DOHH2 (cell line): ENCODE data around the gene PRR36.

Experiments used
- H3F3A ChIP-seq: fragments of 200-600 bp; sonication (generic), shearing (Covaris generic); 2 replicates; pipeline ENCODE4 v1.6.0; 2016; ENCODE audit warnings: antibody characterized with exemption, mild to moderate bottlenecking; ENCODE audit not compliant: control insufficient read depth, insufficient read depth
- H3K27ac ChIP-seq: fragments of 200-600 bp; sonication (generic); 2 replicates; pipeline ENCODE4 v1.5.1; 2014; ENCODE audit warnings: low read depth, mild to moderate bottlenecking, low read length, moderate library complexity
- H3K27me3 ChIP-seq: fragments of 200-600 bp; sonication (generic); 2 replicates; pipeline ENCODE4 v1.6.1; 2014; ENCODE audit warnings: mild to moderate bottlenecking, low read length, mixed read lengths; ENCODE audit not compliant: control insufficient read depth
- H3K36me3 ChIP-seq: fragments of 200-600 bp; sonication (generic); 2 replicates; pipeline ENCODE4 v1.6.1; 2014; ENCODE audit warnings: mild to moderate bottlenecking, low read length, moderate library complexity, mixed read lengths; ENCODE audit not compliant: control insufficient read depth
- H3K4me1 ChIP-seq: fragments of 200-600 bp; sonication (generic); 2 replicates; pipeline ENCODE4 v1.6.1; 2014; ENCODE audit warnings: mild to moderate bottlenecking, low read length, mixed read lengths; ENCODE audit not compliant: control insufficient read depth
- H3K4me2 ChIP-seq: fragments of 200-600 bp; sonication (generic); 2 replicates; pipeline ENCODE4 v1.6.0; 2014; ENCODE audit warnings: mild to moderate bottlenecking, low read length, moderate library complexity
- H3K4me3 ChIP-seq: fragments of 200-600 bp; sonication (generic); 2 replicates; pipeline ENCODE4 v1.5.1; 2014; ENCODE audit warnings: mild to moderate bottlenecking, low read length, mixed read lengths
- H3K79me2 ChIP-seq: fragments of 200-600 bp; sonication (generic); 2 replicates; pipeline ENCODE4 v1.6.1; 2014; ENCODE audit warnings: mild to moderate bottlenecking, low read length, mixed read lengths; ENCODE audit not compliant: control insufficient read depth
- H3K9me2 ChIP-seq: fragments of 200-600 bp; sonication (generic); replicated peaks from 2 replicates; pipeline ENCODE4 v1.6.1; 2014; ENCODE audit warnings: mild to moderate bottlenecking, low read length, mixed read lengths; ENCODE audit not compliant: control insufficient read depth
- H3K9me3 ChIP-seq: fragments of 200-600 bp; sonication (generic); 2 replicates; pipeline ENCODE4 v1.6.1; 2014; ENCODE audit warnings: antibody characterized with exemption, low read length, mixed read lengths; ENCODE audit not compliant: control insufficient read depth, insufficient read depth
- H4K20me1 ChIP-seq: fragments of 200-600 bp; sonication (generic); 2 replicates; pipeline ENCODE4 v1.6.0; 2014; ENCODE audit warnings: low read depth, mild to moderate bottlenecking, antibody characterized with exemption, low read length, moderate library complexity; ENCODE audit not compliant: control insufficient read depth, insufficient read depth
- CTCF ChIP-seq: fragments of 200-600 bp; sonication (generic); IDR thresholded peaks from one replicate; pipeline ENCODE4 v1.5.1; 2014; ENCODE audit warnings: antibody characterized with exemption, mild to moderate bottlenecking, low read depth, low read length; ENCODE audit not compliant: poor library complexity, severe bottlenecking
- EZH2phosphoT487 ChIP-seq: fragments of 200-600 bp; sonication (generic); IDR thresholded peaks from 2 replicates; pipeline ENCODE4 v1.6.1; 2017; ENCODE audit warnings: borderline replicate concordance, mild to moderate bottlenecking, antibody characterized with exemption, low read length, moderate library complexity, mixed read lengths

PRR36 gene

GRCh38 chr19:7844951-7845350 is 29.2 kb downstream of the PRR36 start:
- no peak for TF ChIP-seq CTCF
- no peak for TF ChIP-seq EZH2phosphoT487
- H3K4me1 ChIP-seq, result no peaks in the 10 kb centered on the region
- no peaks in the 10 kb centered on the region for H3K27me3 ChIP-seq
- no peak overlapping the region for H3K4me3 ChIP-seq
- H3K9me2 ChIP-seq, result no peaks in the 10 kb centered on the region
- no peak overlapping the region for H3K4me2 ChIP-seq
- H3F3A ChIP-seq, result no peaks in the 10 kb centered on the region
- no peaks in the 10 kb centered on the region for H3K36me3 ChIP-seq
- no peak overlapping the region for H3K27ac ChIP-seq
- no peaks in the 10 kb centered on the region for H4K20me1 ChIP-seq
- H3K9me3 ChIP-seq, result peaks cover 18% of the 10 kb centered on the region
- H3K79me2 ChIP-seq, result no peaks in the 10 kb centered on the region

GRCh38 chr19:7844405-7844804 is 29.8 kb downstream of the PRR36 start:
- H3K4me1 ChIP-seq, result no peaks in the 10 kb centered on the region
- H3K27ac ChIP-seq, result no peak overlapping the region
- H3K36me3 ChIP-seq, result no peaks in the 10 kb centered on the region
- H3K79me2 ChIP-seq, result no peaks in the 10 kb centered on the region
- H3F3A ChIP-seq, result no peaks in the 10 kb centered on the region
- no peak overlapping the region for H3K4me2 ChIP-seq
- TF ChIP-seq CTCF (no peak), EZH2phosphoT487 (no peak)
- H3K9me3 ChIP-seq, result peaks cover 18% of the 10 kb centered on the region
- no peaks in the 10 kb centered on the region for H3K27me3 ChIP-seq
- no peaks in the 10 kb centered on the region for H4K20me1 ChIP-seq
- no peaks in the 10 kb centered on the region for H3K9me2 ChIP-seq
- H3K4me3 ChIP-seq, result no peak overlapping the region

- H3K4me1 ChIP-seq, result no peaks in the 10 kb centered on the region
- no peaks in the 10 kb centered on the region for H4K20me1 ChIP-seq
- TF ChIP-seq CTCF (no peak), EZH2phosphoT487 (no peak)
- H3K9me3 ChIP-seq, result peaks cover 18% of the 10 kb centered on the region
- no peaks in the 10 kb centered on the region for H3F3A ChIP-seq
- no peaks in the 10 kb centered on the region for H3K79me2 ChIP-seq
- H3K4me2 ChIP-seq, result no peak overlapping the region
- no peaks in the 10 kb centered on the region for H3K9me2 ChIP-seq
- no peaks in the 10 kb centered on the region for H3K27me3 ChIP-seq
- H3K27ac ChIP-seq, result no peak overlapping the region
- H3K4me3 ChIP-seq, result no peak overlapping the region
- H3K36me3 ChIP-seq, result no peaks in the 10 kb centered on the region
Measured at GRCh38 chr19:7843521-7843920, 30.7 kb downstream of the PRR36 start.
